ENCODE measurements around the gene PCNX2.

GRCh38 chr1:233245191-233245765 lies 50.2 kb downstream of the PCNX2 start:
- TF ChIP-seq CTCF (IDR thresholded peaks at IDR 0.05): no peak
- no peak for TF ChIP-seq POLR2A (IDR thresholded peaks at IDR 0.05)

Measured in heart left ventricle (tissue), 13 donors.